Breast epithelium (tissue), 4 donors: ENCODE data around the gene MRPL39. TPM values are rescaled to one million over a fixed set of nuclear protein-coding genes. Genes with fewer than 3 reads are reported as not detected.

ENCODE experiments used
- DNase-seq, 2 donors: peaks; one replicate each; pipeline ENCODE4 v3.0.0-alpha.2; 2019; ENCODE audit warnings: low spot score in 2 of 2
- H3K27ac ChIP-seq, 2 donors: fragments of 200-600 bp; sonication (generic) in 1 of 2; one replicate each; pipeline ENCODE4 v1.5.1; 2016 to 2019; ENCODE audit warnings: mild to moderate bottlenecking in 1 of 2
- H3K27me3 ChIP-seq, 2 donors: fragments of 200-600 bp; sonication (generic) in 1 of 2; one replicate each; pipeline versions ENCODE4 v1.5.1 to v1.6.0; 2017 to 2019; ENCODE audit warnings: control low read depth in 1 of 2, mild to moderate bottlenecking in 1 of 2
- H3K36me3 ChIP-seq: fragments of 200-600 bp; one replicate; pipeline ENCODE4 v1.5.1; 2019
- H3K4me1 ChIP-seq, 2 donors: fragments of 200-600 bp; sonication (generic); one replicate each; pipeline ENCODE4 v1.5.1; 2016 to 2019; ENCODE audit warnings: control low read depth in 1 of 2
- H3K4me3 ChIP-seq, 3 donors: fragments of 200-600 bp; sonication (generic); 1 replicate in 2 of 3; 2 replicates in 1 of 3; pipeline ENCODE4 v1.5.1; 2016 to 2019; ENCODE audit warnings: mild to moderate bottlenecking in 3 of 3, moderate library complexity in 2 of 3
- H3K9me3 ChIP-seq, 2 donors: fragments of 200-600 bp; sonication (generic) in 1 of 2; one replicate each; pipeline ENCODE4 v1.5.1; 2016 to 2019; ENCODE audit warnings: control low read depth in 1 of 2
- POLR2A ChIP-seq: fragments of 450-650 bp; IDR thresholded peaks from one replicate; pipeline ENCODE4 v1.6.1; 2016; ENCODE audit warnings: antibody characterized with exemption, mild to moderate bottlenecking, moderate library complexity
- POLR2AphosphoS5 ChIP-seq, 3 donors: sonication (generic); formaldehyde crosslinking; IDR thresholded peaks; one replicate each; pipeline ENCODE4 v1.6.1; 2017; ENCODE audit warnings: antibody characterized with exemption in 3 of 3
- intact Hi-C: fragments of 100-400 bp; cut with DNase I; formaldehyde crosslinking; loops from one replicate; pipeline ENCODE4 v1.15.1; 2023; ENCODE audit warnings: low total_unique reads
- total RNA-seq, 3 donors: library from RNA; depleted of rRNA; stranded (reverse); fragments of >200 nt; gene quantifications; one replicate each; pipeline ENCODE4 v1.1.0, GENCODE V29; 2016
- TF ChIP-seq, protein P1 (sequence below), 3 donors: fragments of 450-650 bp; IDR thresholded peaks; one replicate each; pipeline ENCODE4 v1.5.1; 2016 to 2017; ENCODE audit warnings: antibody characterized with exemption in 3 of 3, mild to moderate bottlenecking in 3 of 3, moderate library complexity in 3 of 3

The MRPL39 gene
- total RNA-seq, 3 donors from 2014 or later: 13.0 to 28.2 (median 26.5) TPM

DNA sequence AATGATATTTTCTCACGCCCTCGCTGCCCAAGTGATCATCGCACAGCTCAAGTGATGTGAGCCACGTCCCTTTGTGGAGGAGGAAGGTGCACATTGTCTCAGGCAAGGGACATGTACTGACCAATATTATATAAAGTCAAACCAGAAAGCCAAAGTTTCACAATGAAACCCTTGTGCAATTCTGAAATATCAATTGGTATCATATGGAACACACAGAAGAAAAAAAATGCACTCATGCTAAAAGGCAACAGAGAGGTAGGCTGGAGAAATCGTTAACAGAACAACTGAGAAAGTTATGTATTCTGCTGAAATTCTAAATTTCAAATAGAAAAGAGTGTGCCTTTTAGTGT is 33.6 kb upstream of the MRPL39 start:
- no peak for TF ChIP-seq POLR2A
- TF ChIP-seq, protein P1, sequence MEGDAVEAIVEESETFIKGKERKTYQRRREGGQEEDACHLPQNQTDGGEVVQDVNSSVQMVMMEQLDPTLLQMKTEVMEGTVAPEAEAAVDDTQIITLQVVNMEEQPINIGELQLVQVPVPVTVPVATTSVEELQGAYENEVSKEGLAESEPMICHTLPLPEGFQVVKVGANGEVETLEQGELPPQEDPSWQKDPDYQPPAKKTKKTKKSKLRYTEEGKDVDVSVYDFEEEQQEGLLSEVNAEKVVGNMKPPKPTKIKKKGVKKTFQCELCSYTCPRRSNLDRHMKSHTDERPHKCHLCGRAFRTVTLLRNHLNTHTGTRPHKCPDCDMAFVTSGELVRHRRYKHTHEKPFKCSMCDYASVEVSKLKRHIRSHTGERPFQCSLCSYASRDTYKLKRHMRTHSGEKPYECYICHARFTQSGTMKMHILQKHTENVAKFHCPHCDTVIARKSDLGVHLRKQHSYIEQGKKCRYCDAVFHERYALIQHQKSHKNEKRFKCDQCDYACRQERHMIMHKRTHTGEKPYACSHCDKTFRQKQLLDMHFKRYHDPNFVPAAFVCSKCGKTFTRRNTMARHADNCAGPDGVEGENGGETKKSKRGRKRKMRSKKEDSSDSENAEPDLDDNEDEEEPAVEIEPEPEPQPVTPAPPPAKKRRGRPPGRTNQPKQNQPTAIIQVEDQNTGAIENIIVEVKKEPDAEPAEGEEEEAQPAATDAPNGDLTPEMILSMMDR (IDR thresholded peaks at IDR 0.05): no peak
- no peak for TF ChIP-seq POLR2AphosphoS5 (IDR thresholded peaks at IDR 0.05)
- intact Hi-C loops: no loop called here
- Histone ChIP-seq H3K36me3 (no peaks in the 10 kb centered on the region), H3K4me3 (peak overlapping the region; percentile 64 to 81 (median 67)), H3K9me3 (no peaks in the 10 kb centered on the region), H3K27ac (no peak overlapping the region), H3K4me1 (no peaks in the 10 kb centered on the region), H3K27me3 (peaks cover 0 to 9% of the 10 kb centered on the region in 2 donors)
- no peak for DNase-seq

DNA sequence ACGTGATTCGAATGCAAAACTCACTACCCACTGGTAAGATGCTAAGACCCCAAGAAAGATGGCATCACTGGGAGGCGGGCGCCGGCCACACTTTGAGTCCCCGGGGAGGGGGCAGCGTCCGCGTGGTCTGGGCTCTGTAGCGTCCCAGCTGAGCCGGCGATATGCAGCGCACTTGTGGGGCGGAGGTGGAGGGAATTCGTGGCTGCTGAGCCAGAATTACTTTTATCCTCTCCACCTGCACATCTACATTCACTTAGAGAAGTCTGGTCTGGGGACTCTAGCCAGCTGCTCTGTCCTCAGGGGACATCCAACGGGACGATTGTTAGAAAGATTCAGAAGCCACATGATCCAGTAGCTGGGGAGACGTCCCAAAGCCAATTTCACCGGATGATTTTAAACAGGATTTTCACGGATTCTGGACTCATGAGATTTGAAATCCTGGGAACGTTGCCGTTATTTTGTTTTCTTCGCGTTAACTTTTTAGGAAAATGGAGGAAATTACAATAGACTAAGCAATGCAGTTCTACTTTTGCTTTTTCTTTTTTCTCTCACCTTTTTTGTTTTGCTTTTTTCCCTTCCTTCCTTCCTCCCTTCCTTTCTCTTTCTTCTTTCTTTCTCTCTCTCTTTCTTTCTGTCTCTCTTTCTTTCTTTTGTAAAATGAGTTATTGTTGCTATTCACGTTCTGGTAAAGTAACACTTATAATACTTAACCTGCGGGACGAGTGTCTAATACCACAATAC is 33.1 kb upstream of the MRPL39 start:
- Histone ChIP-seq H3K27ac (peak overlapping the region; percentile 84 to 86), H3K9me3 (no peaks in the 10 kb centered on the region), H3K4me1 (no peaks in the 10 kb centered on the region), H3K36me3 (no peaks in the 10 kb centered on the region), H3K27me3 (peaks cover 0 to 9% of the 10 kb centered on the region in 2 donors), H3K4me3 (peak overlapping the region; percentile 64 to 81 (median 67))
- intact Hi-C loops: no loop called here
- DNase-seq: no peak
- TF ChIP-seq POLR2AphosphoS5 (IDR thresholded peaks at IDR 0.05) (no peak), POLR2A (no peak)
- TF ChIP-seq, protein P1 (IDR thresholded peaks at IDR 0.05): no peak

DNA sequence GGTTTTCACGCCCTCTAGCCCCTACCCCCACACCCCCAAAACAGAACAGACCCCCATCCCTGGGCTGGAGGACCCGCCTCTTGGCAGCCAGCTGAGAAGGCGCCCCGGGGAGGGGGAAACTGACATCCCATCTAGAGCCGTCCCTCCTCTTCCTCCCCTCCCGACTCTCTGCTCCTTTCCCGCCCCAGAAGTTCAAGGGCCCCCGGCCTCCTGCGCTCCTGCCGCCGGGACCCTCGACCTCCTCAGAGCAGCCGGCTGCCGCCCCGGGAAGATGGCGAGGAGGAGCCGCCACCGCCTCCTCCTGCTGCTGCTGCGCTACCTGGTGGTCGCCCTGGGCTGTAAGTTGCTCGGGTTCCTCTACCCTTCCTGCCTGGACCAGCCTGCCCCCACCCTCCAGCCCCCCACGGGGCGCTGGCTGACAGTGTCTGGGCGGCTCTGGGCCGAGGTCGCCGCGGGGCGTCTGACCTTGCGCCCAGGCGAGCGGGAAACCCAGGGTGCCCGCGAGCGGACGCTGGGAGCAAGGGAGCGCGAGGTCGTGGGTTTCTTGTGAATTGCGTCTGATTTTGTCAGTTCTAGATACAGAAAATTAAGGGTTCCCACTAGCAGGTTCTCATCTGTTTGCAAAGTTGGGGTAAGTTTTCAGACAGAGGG is 32.4 kb upstream of the MRPL39 start:
- Histone ChIP-seq H3K4me3 (peak overlapping the region; percentile 64 to 81 (median 67)), H3K9me3 (no peaks in the 10 kb centered on the region), H3K27ac (peak overlapping the region; percentile 84 to 86), H3K4me1 (no peaks in the 10 kb centered on the region), H3K27me3 (peaks cover 0 to 9% of the 10 kb centered on the region in 2 donors), H3K36me3 (no peaks in the 10 kb centered on the region)
- TF ChIP-seq, protein P1 (IDR thresholded peaks at IDR 0.05): no peak
- TF ChIP-seq POLR2A (no peak), POLR2AphosphoS5 (IDR thresholded peaks at IDR 0.05) (no peak)
- intact Hi-C loops: no loop called here
- peak in 1 of 2 donors; percentile 23 for DNase-seq

DNA sequence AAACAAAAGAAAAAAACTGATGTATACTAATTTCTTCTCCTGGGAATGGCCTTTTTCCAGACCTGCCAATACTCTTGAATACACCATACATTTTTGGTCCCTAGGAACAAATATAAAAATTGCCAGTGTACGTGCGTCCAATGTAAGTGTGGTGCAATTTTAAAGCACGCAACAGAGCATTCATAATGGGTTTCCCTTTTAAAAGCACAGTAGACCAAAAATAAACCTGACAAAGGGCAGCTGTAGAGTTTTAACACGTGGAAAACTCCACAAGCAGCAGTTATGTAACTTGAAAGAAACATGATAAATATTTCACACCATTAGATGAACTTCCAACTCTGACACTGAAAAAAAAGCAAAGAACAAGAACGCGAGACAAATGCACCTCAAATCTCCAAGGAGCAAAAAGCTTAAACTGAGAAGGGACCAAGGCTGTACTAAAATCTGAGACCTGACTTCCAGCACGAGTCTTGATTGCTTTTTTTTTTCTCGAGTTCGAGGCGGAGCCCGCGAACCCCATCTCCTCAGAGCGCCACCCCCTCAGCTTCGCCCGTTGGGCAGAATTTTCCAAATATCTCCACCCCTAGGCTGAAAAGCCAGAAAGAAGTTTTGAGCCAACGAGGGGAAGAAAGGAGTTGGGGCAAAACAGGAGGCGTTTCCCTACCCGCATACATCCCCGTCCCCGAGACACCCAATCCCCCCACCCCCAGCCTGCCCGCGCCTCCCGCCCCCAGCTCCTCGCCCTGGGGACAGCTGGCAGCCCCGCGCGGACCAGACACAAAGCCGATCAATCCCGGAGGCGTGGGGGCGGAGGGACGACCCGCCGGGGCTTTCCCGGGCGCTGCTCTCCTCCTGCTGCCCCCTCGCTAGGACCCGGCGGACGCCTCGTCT is 31.6 kb upstream of the MRPL39 start, which contains the start of gene JAM2:
JAM2 (plus strand) TSS at position 599 of the 891 bp plus-strand sequence. CDS start 564 bp downstream, outside the sequence.
- TF ChIP-seq POLR2AphosphoS5 (IDR thresholded peaks at IDR 0.05): no peak
- no peak for TF ChIP-seq POLR2A
- TF ChIP-seq, protein P1 (IDR thresholded peaks at IDR 0.05): no peak
- Histone ChIP-seq H3K4me1 (no peaks in the 10 kb centered on the region), H3K27ac (peak within 1 kb of the TSS; percentile 84 to 86), H3K4me3 (peak within 1 kb of the TSS; percentile 64 to 81 (median 67)), H3K27me3 (peaks cover 0 to 9% of the 10 kb centered on the region in 2 donors), H3K9me3 (no peaks in the 10 kb centered on the region), H3K36me3 (no peaks in the 10 kb centered on the region)
- intact Hi-C loops: no loop called here
- DNase-seq: no peak
